B cell (primary cell): ENCODE data around the gene PARP15.

ENCODE experiments used
- CTCF ChIP-seq: fragments of 200-600 bp; IDR thresholded peaks from one replicate; pipeline ENCODE4 v1.8.0; 2022; ENCODE audit warnings: antibody characterized with exemption, mild to moderate bottlenecking
- EZH2 ChIP-seq: IDR thresholded peaks from 2 replicates; pipeline ENCODE4 v1.6.1; 2012; ENCODE audit warnings: borderline replicate concordance, low read depth, mild to moderate bottlenecking, moderate library complexity, low read length; ENCODE audit not compliant: insufficient read depth, poor library complexity, severe bottlenecking

- TF ChIP-seq CTCF (no peak), EZH2 (no peak)
Measured at GRCh38 chr3:122627301-122627700, 49.9 kb downstream of the PARP15 start.
